Transverse colon (tissue), 4 donors: ENCODE measurements around the gene KRCC1. TPM values are rescaled to one million over a fixed set of nuclear protein-coding genes. Genes with fewer than 3 reads are reported as not detected.
"Not testable (repeated sequence)": the region's sequence is repeated elsewhere in the genome, so short reads cannot be mapped to it uniquely, and the experiment has no call there.

ENCODE experiments used
- DNase-seq: peaks from one replicate; pipeline ENCODE4 v3.0.0-alpha.2; 2019
- H3K27ac ChIP-seq, 4 donors: fragments of 200-600 bp; sonication (generic); 2 replicates each; pipeline ENCODE4 v1.5.1; 2016 to 2018; ENCODE audit warnings: inconsistent platforms in 4 of 4
- H3K27me3 ChIP-seq: fragments of 200-600 bp; sonication (generic); 2 replicates; pipeline ENCODE4 v1.5.1; 2017; ENCODE audit warnings: inconsistent platforms
- H3K36me3 ChIP-seq, 4 donors: fragments of 200-600 bp; sonication (generic); 2 replicates each; pipeline ENCODE4 v1.5.1; 2017 to 2019; ENCODE audit warnings: inconsistent platforms in 4 of 4
- H3K4me1 ChIP-seq, 4 donors: fragments of 200-600 bp; sonication (generic); 2 replicates each; pipeline ENCODE4 v1.5.1; 2017 to 2020; ENCODE audit warnings: inconsistent platforms in 4 of 4
- H3K4me3 ChIP-seq, 4 donors: fragments of 200-600 bp; sonication (generic); 1 replicate in 1 of 4; 2 replicates in 3 of 4; pipeline versions ENCODE4 v1.5.1 to v1.6.1; 2017 to 2019; ENCODE audit warnings: inconsistent platforms in 4 of 4
- H3K9me3 ChIP-seq, 2 donors: fragments of 200-600 bp; sonication (generic); 2 replicates each; pipeline ENCODE4 v1.5.1; 2017 to 2019; ENCODE audit warnings: inconsistent platforms in 2 of 2
- EP300 ChIP-seq: sonication (generic); formaldehyde crosslinking; IDR thresholded peaks from one replicate; pipeline ENCODE4 v1.6.1; 2017; ENCODE audit warnings: antibody characterized with exemption, low read depth
- POLR2A ChIP-seq: fragments of 450-650 bp; IDR thresholded peaks from one replicate; pipeline ENCODE4 v1.6.1; 2016; ENCODE audit warnings: antibody characterized with exemption, mild to moderate bottlenecking, moderate library complexity
- POLR2AphosphoS5 ChIP-seq, 3 donors: sonication (generic); formaldehyde crosslinking; IDR thresholded peaks; one replicate each; pipeline ENCODE4 v1.6.1; 2016; ENCODE audit warnings: antibody characterized with exemption in 3 of 3
- WGBS, 2 donors: methylation state at CpG; one replicate each; pipeline ENCODE4 v1.1.5; 2018; ENCODE audit warnings: low coverage in 1 of 2; 5-methylcytosine and 5-hydroxymethylcytosine counted together
- in situ Hi-C, 4 donors: fragments of 200-750 bp; cut with MboI; loops; one replicate each; pipeline versions ENCODE4 v1.15.0 to v1.15.1; 2017; ENCODE audit warnings: low sequenced_read_pairs in 3 of 4, low pct_ligation_motif_present in 1 of 4, low pct_unique_long_range_greater_than_20kb in 1 of 4
- intact Hi-C: fragments of 100-400 bp; cut with DNase I; formaldehyde crosslinking; loops from one replicate; pipeline ENCODE4 v1.15.1; 2023; ENCODE audit warnings: low total_unique reads
- total RNA-seq, 4 donors: library from RNA; depleted of rRNA; stranded (reverse); fragments of >200 nt; gene quantifications; one replicate each; pipeline ENCODE4 v1.1.0, GENCODE V29; 2016
- TF ChIP-seq, protein P1 (sequence below), 5 experiments: fragments of 200-600 bp in 3 of 5; fragments of 450-650 bp in 2 of 5; sonication (generic) in 3 of 5; IDR thresholded peaks; 1 replicate in 2 of 5; 2 replicates in 3 of 5; pipeline ENCODE4 v1.5.1; 2016 to 2017; ENCODE audit warnings: antibody characterized with exemption in 5 of 5, inconsistent platforms in 3 of 5, mild to moderate bottlenecking in 2 of 5, moderate library complexity in 1 of 5

Gene KRCC1
- total RNA-seq, 4 donors from 2014 or later = 12.3 to 40.6 (median 27.6) TPM

DNA sequence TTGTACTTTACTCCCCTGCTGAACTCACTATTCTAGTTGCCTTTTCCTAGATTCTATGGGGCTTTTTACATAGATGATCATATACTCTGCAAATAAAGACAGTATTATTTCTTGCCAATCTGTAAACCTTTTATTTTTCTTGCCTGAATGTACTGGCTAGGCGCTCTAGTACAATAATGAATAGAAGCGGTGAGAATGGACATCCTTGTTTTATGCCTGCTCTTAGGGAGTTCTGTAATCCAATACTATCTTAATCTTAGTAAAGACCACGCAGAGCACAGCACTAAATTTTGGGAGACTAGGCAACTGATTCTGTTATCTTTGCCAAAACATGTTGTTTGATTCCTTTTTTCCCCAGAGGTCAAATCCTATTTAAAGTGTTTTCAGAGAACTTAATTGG, 7.0 kb downstream of the KRCC1 start:
- in situ Hi-C loops = no loop called here
- DNase-seq = no peak
- Histone ChIP-seq H3K9me3 (no peaks in the 10 kb centered on the region), H3K27me3 (no peaks in the 10 kb centered on the region), H3K4me3 (no peak overlapping the region), H3K4me1 (peaks cover under 1 to 19% (median 9%) of the 10 kb centered on the region in 4 donors), H3K36me3 (no peaks in the 10 kb centered on the region), H3K27ac (no peak overlapping the region)
- WGBS, 2 donors = 86 to 100% methylated on average over 3 of the region's 3 CpGs
- intact Hi-C loops = no loop called here
- no peak for TF ChIP-seq POLR2A

- DNase-seq, H3K27ac ChIP-seq, in situ Hi-C loops, H3K9me3 ChIP-seq, H3K4me1 ChIP-seq, H3K27me3 ChIP-seq, H3K4me3 ChIP-seq, H3K36me3 ChIP-seq, intact Hi-C loops: not testable (repeated sequence)
- WGBS, 2 donors = 90 to 93% methylated on average over 4 to 6 of the region's 6 CpGs
Measured at GRCh38 chr2:88045561-88045960, 10.0 kb downstream of the KRCC1 start.

DNA sequence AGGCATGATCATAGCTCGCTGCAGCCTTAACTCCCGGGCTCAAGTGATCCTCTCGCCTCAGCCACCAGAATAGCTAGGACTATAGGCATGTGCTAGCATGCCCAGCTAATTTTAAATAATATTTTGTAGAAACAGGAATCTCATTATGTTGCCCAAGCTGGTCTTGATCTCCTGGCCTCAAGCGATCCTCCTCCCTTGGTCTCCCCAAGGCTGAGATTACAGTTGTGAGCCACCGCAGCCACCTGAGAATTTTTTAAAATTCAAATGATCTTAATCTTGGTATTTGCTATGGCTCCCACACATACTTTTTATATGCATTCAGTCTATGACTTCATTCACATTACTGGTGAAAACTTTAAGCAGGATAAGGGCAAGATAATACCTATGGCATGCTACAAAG, 13.1 kb downstream of the KRCC1 start:
- Histone ChIP-seq H3K36me3 (no peaks in the 10 kb centered on the region), H3K4me1 (no peaks in the 10 kb centered on the region), H3K27ac (no peak overlapping the region), H3K9me3 (no peaks in the 10 kb centered on the region), H3K4me3 (no peak overlapping the region), H3K27me3 (no peaks in the 10 kb centered on the region)
- no peak for DNase-seq
- intact Hi-C loops = no loop called here
- TF ChIP-seq POLR2A = no peak
- no peak for TF ChIP-seq EP300
- TF ChIP-seq, protein P1, sequence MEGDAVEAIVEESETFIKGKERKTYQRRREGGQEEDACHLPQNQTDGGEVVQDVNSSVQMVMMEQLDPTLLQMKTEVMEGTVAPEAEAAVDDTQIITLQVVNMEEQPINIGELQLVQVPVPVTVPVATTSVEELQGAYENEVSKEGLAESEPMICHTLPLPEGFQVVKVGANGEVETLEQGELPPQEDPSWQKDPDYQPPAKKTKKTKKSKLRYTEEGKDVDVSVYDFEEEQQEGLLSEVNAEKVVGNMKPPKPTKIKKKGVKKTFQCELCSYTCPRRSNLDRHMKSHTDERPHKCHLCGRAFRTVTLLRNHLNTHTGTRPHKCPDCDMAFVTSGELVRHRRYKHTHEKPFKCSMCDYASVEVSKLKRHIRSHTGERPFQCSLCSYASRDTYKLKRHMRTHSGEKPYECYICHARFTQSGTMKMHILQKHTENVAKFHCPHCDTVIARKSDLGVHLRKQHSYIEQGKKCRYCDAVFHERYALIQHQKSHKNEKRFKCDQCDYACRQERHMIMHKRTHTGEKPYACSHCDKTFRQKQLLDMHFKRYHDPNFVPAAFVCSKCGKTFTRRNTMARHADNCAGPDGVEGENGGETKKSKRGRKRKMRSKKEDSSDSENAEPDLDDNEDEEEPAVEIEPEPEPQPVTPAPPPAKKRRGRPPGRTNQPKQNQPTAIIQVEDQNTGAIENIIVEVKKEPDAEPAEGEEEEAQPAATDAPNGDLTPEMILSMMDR (IDR thresholded peaks at IDR 0.05) = no peak
- TF ChIP-seq POLR2AphosphoS5 (IDR thresholded peaks at IDR 0.05) = no peak
- WGBS, 2 donors = 99% methylated on average over 5 of the region's 5 CpGs; no CpG with 5 or more reads in 1 of the 2 donors
- in situ Hi-C loops = no loop called here

DNA sequence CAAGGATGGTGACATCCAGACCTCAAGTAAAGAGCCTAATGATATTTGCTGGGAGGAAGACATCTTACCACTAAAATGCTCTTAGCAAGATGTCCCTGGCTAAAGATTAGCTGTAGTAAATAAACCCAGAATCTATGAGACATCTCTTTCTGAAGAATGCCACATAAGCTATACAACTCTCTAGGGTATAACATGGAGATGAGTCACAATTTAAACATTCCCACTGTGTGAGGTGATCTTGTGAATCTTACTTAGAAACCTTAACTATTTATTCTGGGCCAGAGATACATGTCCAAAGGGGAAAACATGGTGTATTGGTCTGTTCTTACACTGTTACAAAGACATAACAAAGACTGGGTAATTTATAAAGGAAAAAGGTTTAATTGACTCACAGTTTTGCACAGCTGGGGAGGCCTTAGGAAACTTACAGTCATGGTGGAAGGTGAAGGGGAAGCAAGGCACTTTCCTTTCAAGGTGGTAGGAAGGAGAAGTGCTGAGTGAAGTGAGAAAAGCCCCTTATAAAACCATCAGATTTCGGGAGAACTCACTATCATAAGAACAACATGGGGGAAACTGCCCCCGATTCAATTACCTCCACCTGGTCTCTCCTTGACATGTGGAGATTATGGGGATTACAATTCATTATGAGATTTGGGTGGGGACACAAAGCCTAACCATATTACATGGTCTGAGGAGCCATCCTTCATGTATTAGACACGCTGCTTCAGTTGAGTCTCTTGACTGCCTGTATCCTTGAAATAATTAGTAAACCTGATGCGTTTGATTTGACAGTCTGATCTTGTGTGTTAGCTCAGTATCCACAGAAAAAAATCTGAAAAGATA, 17.1 kb downstream of the KRCC1 start:
- Histone ChIP-seq H3K9me3 (no peaks in the 10 kb centered on the region), H3K27me3 (no peaks in the 10 kb centered on the region), H3K4me3 (no peak overlapping the region), H3K4me1 (peaks cover 0 to 10% (median 0%) of the 10 kb centered on the region in 4 donors), H3K27ac (no peak overlapping the region), H3K36me3 (peaks cover 0 to 23% (median 3%) of the 10 kb centered on the region in 4 donors)
- no peak for TF ChIP-seq POLR2A
- TF ChIP-seq, protein P1 (IDR thresholded peaks at IDR 0.05) = no peak
- no peak for TF ChIP-seq POLR2AphosphoS5 (IDR thresholded peaks at IDR 0.05)
- no peak for TF ChIP-seq EP300
- in situ Hi-C loops (no loop called here), intact Hi-C loops (no loop called here)
- no peak for DNase-seq
- WGBS, 2 donors = 92 to 96% methylated on average over 4 of the region's 4 CpGs

GRCh38 chr2:88036606-88037005, 19.0 kb downstream of the KRCC1 start:
- H3K9me3 ChIP-seq = no peaks in the 10 kb centered on the region
- no peak overlapping the region for H3K4me3 ChIP-seq
- TF ChIP-seq POLR2A (no peak), POLR2AphosphoS5 (IDR thresholded peaks at IDR 0.05) (no peak), EP300 (no peak)
- TF ChIP-seq, protein P1 (IDR thresholded peaks at IDR 0.05) = no peak
- intact Hi-C loops (no loop called here), in situ Hi-C loops (no loop called here)
- no peak for DNase-seq
- peaks cover 0 to 10% (median 0%) of the 10 kb centered on the region in 4 donors for H3K4me1 ChIP-seq
- H3K27ac ChIP-seq = no peak overlapping the region
- H3K27me3 ChIP-seq = no peaks in the 10 kb centered on the region
- peaks cover 0 to 38% (median 8%) of the 10 kb centered on the region in 4 donors for H3K36me3 ChIP-seq
